PFSK-1 (cell line): ENCODE measurements around the gene CLDN6.

Experiments
- FOXP2 ChIP-seq: optimal IDR thresholded peaks from 2 replicates; pipeline ENCODE3; 2011; ENCODE audit warnings: borderline replicate concordance, control low read depth, inconsistent platforms; ENCODE audit not compliant: insufficient read depth; ENCODE audit errors: extremely low read length, extremely low read depth
- POLR2AphosphoS5 ChIP-seq: IDR thresholded peaks from 2 replicates; pipeline ENCODE4 v1.6.1; 2012; ENCODE audit warnings: low read depth, mild to moderate bottlenecking, control low read depth, low read length, moderate library complexity
- REST ChIP-seq, 2 experiments: IDR thresholded peaks; 2 replicates each; pipeline versions ENCODE4 v1.6.1 to v1.8.0; 2011 to 2012; ENCODE audit warnings: low read depth in 2 of 2, low read length in 2 of 2, control low read depth in 1 of 2, inconsistent platforms in 1 of 2, mild to moderate bottlenecking in 1 of 2, moderate library complexity in 1 of 2; ENCODE audit not compliant: insufficient read depth in 1 of 2
- SIN3A ChIP-seq: IDR thresholded peaks from 2 replicates; pipeline ENCODE4 v1.6.1; 2012; ENCODE audit warnings: mild to moderate bottlenecking, low read length, moderate library complexity, borderline replicate concordance; ENCODE audit not compliant: insufficient read depth
- TAF1 ChIP-seq: IDR thresholded peaks from 2 replicates; pipeline ENCODE4 v1.6.1; 2012; ENCODE audit warnings: low read length, control low read depth, borderline replicate concordance; ENCODE audit not compliant: insufficient read depth

Gene CLDN6

DNA sequence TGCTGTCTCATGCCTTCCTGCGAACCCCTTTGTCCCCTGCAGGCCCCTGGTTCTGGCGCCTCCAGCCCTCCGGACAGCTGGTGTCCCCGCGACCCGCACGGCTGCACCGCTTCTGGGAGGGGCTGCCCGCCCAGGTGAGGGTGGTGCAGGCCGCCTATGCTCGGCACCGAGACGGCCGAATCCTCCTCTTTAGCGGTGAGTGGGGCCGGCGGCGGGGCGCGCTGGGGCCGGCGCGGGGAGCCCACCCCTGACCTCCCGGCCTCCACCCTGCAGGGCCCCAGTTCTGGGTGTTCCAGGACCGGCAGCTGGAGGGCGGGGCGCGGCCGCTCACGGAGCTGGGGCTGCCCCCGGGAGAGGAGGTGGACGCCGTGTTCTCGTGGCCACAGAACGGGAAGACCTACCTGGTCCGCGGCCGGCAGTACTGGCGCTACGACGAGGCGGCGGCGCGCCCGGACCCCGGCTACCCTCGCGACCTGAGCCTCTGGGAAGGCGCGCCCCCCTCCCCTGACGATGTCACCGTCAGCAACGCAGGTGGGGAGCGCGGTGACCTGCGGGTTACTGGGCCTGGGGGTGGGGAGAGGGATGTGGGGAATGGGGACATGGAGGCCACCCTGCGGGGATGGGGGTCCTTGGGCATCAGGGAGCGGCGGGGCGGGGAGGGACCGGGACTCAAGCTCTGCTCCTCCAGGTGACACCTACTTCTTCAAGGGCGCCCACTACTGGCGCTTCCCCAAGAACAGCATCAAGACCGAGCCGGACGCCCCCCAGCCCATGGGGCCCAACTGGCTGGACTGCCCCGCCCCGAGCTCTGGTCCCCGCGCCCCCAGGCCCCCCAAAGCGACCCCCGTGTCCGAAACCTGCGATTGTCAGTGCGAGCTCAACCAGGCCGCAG lies 40.4 kb upstream of the CLDN6 start:
- TF ChIP-seq POLR2AphosphoS5 = no peak
- no peak for TF ChIP-seq TAF1
- no peak for TF ChIP-seq FOXP2
- no peak for TF ChIP-seq SIN3A
- no peak for TF ChIP-seq REST (IDR thresholded peaks at IDR 0.05; ENCODE audit: insufficient read depth in 1 of 2, low read depth in 2 of 2, low read length in 2 of 2)

GRCh38 chr16:3057181-3058138 lies 39.5 kb upstream of the CLDN6 start:
- no peak for TF ChIP-seq FOXP2
- no peak for TF ChIP-seq SIN3A
- no peak for TF ChIP-seq TAF1
- no peak for TF ChIP-seq REST (IDR thresholded peaks at IDR 0.05; ENCODE audit: insufficient read depth in 1 of 2, low read depth in 2 of 2, low read length in 2 of 2)
- TF ChIP-seq POLR2AphosphoS5 = no peak

- TF ChIP-seq SIN3A (no peak), FOXP2 (no peak), REST (IDR thresholded peaks at IDR 0.05; ENCODE audit: insufficient read depth in 1 of 2, low read depth in 2 of 2, low read length in 2 of 2) (no peak), TAF1 (no peak), POLR2AphosphoS5 (no peak)
Measured at GRCh38 chr16:3056336-3057180, 38.6 kb upstream of the CLDN6 start.

DNA sequence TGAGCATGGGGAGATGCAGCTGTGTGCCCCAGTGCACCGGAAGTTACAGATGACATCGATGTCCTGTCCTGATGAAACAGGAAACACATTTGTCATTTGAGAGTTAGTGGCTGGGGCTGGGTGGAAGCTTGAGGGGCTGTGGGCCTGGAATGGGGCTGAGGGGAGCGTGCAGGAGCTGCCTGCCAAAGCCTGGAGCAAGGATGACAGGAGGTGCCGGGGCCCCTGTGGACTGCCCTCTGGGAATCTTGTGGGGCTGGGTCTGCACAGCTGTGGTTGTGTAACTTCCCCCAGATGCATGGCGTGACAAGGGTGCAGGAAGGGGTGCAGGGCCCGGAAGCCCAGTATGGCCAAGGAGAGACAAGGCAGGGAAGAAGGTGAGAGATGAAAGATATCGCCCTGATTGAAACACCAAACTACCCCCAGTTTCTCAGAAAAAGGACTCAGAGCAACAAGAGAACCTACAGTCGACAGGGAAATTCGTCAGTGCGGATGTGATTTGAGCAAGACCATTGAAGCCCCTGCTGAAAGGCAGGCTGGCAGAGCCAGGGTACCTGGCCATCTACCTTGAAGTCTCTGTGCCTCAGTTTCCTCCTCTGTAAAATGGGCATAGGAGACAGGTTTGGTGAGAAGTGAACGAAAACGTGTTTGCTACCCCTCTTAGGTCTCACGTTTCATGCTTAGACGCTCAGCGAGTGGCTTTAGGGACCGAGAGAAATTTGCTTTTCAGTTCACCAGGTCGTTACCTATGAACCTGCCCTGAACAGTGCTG lies 37.2 kb upstream of the CLDN6 start:
- no peak for TF ChIP-seq TAF1
- no peak for TF ChIP-seq REST (IDR thresholded peaks at IDR 0.05; ENCODE audit: insufficient read depth in 1 of 2, low read depth in 2 of 2, low read length in 2 of 2)
- no peak for TF ChIP-seq FOXP2
- no peak for TF ChIP-seq SIN3A
- no peak for TF ChIP-seq POLR2AphosphoS5
